ENCODE results near the gene THOC7.

The THOC7 gene

DNA sequence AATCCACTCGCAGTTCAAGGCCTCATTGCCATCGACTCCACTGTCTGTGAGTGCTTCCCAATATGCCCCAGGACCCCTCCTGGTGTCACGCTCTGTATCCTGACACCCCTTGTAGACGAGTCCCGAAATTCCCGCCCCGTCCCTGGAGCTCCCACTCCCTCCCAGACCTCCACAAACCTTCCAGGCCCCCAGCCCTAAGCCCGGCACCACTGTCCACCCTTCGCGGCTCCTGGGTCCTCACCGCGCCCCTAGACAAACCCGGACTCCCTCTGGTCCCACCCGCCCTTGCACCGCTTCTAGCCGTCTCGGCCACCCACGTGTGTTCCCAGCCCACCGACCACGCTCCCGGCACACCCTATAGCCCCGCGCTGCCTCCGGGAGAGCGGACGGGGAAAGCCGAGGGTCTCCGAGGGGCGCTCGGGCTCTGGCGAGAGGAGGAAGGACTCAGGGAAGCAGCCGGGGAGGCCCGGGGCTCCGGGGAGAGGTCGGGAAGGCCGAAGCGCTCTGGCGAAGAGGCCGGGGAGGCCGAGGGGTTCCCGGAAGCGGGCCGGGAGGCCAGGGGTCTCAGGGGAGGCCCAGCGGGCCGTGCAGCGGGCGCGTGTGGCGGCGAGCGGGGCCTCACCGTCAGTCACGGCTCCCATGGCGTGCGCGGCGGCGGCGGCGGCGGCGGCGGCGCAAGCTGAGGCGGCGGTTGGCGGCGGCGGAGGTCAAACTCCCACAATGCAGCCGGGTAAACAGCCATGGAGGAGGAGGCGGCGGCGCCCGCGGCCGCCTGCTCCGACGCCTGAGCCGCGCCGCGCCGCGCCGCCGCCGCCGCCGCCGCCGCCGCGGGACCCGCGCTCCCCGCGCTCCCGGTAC lies at the start of gene THOC7, which contains the start of gene ATXN7:
Gene THOC7, minus strand, starts transcription at position 656 of the 858 bp plus-strand sequence. Its CDS starts 15 bp downstream, at position 641.
Gene ATXN7, plus strand, starts transcription at position 718 of the 858 bp plus-strand sequence. CDS start 48,732 bp downstream, outside the sequence.
- DNase-seq (ENCODE audit: low spot score), result peak; percentile 44

- no peak for DNase-seq (ENCODE audit: low spot score)
Measured at GRCh38 chr3:63912768-63913588, 49.4 kb upstream of the THOC7 start.

- peak; percentile 69 for DNase-seq (ENCODE audit: low spot score)
Measured at GRCh38 chr3:63911873-63912767, 48.5 kb upstream of the THOC7 start, which contains the start of gene SCAANT1. SCAANT1 (minus strand) TSS chr3:63912383.

DNA sequence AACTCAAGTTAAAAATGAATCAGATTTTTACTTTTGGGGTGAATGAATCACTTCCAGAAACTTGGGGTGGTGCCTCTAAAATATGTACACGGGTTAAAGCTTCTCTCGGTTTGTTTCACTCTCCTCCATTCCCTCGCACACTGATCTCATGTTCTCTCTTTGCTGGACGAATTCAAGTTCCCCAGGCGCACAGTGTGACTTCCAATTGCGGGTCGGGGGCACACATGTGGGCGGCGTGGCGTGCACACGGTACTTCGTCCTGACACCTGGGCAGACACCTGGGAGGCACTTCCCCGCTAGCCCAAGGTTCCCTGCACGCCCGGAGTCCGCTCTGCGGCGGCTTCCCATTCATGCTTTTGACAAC lies 47.9 kb upstream of the THOC7 start:
- DNase-seq (ENCODE audit: low spot score), result no peak

GRCh38 chr3:63910891-63911290 lies 47.3 kb upstream of the THOC7 start:
- DNase-seq (ENCODE audit: low spot score), result peak; percentile 34

GRCh38 chr3:63910001-63910400 lies 46.4 kb upstream of the THOC7 start:
- DNase-seq (ENCODE audit: low spot score), result no peak

DNA sequence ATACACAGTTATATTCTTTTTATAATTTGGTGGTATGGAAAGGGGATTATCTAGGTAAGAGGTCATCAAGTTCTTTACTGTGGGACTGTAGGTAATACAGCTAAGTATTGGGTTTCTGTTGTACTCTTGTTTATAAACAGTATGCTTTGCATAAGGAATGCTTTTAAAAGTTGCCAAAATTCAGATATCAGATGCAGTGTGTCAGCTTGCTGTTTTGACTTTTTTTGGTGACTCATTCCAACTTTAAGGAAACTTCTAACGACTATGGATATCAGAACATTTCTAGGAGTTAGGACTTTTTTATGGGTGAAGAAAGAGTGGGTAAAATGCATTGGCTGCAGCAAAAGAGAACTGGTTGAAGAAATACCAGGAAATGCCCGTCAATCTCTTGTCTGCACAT lies 45.8 kb upstream of the THOC7 start:
- DNase-seq (ENCODE audit: low spot score), result no peak

DNA sequence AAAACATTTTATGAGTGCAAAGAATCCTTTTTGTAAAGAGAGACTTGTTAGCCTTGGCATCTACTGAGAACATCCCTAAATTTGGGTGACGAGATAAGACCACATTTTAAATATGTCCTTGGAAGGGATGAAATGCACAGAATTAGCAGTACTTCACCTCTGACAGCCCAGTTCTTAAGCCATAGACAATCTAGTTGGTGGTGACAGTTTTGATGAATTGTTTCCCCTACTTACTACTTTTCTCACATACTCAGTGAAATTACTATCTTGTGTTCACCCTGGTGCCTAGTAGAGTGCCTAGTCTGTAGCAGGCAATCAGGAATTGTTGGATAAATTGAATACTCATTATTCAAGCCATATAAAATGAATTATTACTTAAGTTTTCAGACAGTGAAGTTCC lies 45.2 kb upstream of the THOC7 start:
- no peak for DNase-seq (ENCODE audit: low spot score)

DNA sequence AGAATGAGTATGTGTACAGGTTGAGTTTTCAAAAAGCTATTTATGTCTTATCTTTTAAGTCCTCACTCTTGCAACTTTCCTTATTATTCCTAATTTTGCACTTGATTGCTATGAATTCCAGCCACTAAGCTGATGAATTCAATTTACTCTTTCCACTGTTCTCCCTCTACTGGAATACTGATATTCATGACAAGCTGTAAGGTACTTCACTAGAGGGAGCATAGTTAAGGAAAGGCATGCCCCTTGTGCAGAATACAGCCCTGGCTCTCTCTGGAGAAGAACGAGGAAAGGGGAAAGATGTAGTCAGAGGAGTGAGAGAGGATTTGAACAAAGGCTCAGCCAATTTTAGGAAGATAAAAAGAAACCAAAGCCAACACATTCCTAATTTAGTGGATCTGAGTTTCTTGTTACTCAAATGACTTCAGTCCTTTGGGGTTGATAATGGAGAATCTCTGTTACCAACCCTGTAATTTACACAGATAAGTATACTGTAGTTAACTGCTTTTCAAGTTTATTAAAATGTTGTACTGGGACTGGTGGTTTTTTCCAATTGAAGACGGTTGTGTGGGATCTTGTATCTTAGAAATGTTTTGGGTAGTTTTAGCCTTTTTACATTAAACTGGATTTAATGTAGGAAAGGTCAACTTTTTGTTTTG lies 44.6 kb upstream of the THOC7 start:
- DNase-seq (ENCODE audit: low spot score), result no peak

GRCh38 chr3:63905731-63906620 lies 42.4 kb upstream of the THOC7 start:
- no peak for DNase-seq (ENCODE audit: low spot score)

GRCh38 chr3:63900459-63900858 lies 36.9 kb upstream of the THOC7 start:
- DNase-seq (ENCODE audit: low spot score), result peak; percentile 66

DNA sequence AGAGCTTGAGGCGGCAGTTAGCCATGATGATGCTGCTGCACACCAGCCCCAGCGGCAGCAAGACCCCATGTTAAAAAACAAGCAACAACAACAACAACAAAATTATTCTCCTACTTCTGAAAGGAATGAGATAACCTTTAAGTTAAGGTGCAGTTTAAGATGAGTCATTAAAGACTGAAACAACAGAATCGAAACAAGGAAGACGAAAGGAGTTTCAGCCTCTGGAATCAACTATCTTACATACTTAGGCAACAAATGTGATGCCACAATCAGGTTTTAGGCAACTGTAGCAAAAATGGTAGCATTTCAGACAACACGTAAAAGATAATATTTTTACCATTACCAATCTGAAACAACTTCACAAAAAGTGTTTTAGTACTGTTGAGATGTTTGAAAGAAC lies 36.4 kb upstream of the THOC7 start:
- no peak for DNase-seq (ENCODE audit: low spot score)

GRCh38 chr3:63896332-63897030 lies 32.9 kb upstream of the THOC7 start:
- no peak for DNase-seq (ENCODE audit: low spot score)

- no peak for DNase-seq (ENCODE audit: low spot score)
Measured at GRCh38 chr3:63895422-63896189, 32.0 kb upstream of the THOC7 start.

- DNase-seq (ENCODE audit: low spot score), result no peak
Measured at GRCh38 chr3:63892773-63893352, 29.3 kb upstream of the THOC7 start.

DNA sequence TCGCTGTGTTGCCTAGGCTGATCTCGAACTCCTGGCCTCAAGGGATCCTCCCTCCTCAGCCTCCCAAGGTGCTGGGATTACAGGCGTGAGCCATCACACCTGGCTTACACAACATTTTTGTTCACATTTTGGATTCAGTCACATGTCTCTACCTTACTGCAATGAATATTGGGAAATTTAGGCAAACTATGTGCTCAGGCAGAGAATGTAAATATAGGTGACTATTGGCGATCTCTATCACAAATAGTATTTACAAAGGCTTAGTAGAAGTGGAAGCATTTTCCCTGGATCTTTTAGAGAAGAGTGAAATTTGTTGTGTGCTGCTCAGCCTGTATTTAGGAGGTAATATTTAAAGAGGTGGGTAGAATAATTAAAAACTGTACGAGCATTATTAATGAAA lies 27.9 kb upstream of the THOC7 start:
- no peak for DNase-seq (ENCODE audit: low spot score)

DNA sequence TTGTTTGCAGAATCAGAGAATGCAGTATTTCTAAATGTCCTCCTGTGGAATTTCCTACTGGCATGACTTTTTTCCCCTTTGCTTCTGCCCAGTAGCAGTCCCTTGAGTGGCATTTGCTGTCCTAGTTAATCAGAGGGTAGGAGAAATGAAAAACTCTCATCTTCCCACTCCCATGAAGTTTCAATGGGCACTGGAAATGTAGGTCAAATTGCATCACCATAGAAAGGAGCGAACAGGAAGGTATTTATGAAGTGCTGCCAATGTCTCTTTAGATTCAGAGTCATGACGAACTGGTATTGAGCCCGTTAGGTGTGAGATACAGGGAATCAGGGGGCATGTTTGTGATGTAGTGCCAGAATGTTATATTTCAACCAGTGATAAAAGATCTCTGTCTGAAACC lies 23.3 kb upstream of the THOC7 start:
- DNase-seq (ENCODE audit: low spot score), result no peak

DNA sequence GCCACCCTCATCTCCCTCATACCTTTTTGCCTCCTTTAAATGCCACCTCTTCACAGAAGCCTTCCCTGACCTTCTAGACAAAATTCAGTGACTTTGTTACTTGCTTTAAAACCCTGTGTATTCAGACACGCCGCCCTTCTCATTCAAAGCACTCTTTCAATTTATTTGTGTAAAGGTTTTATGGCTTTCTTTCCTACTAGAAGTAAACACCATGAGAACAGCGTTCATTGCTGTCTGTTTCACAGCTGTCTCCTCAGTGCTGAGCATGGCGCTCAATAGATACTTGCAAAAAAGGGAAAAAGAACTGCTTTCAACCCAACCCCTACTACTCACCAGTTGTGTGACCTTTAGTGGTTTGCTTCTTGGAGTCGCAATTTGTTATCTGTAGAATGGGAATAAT lies 17.0 kb upstream of the THOC7 start:
- no peak for DNase-seq (ENCODE audit: low spot score)

All from kidney capillary endothelial cell (primary cell).